Liver (tissue), 3 donors: ENCODE results near the gene TBCCD1.
"Not testable (repeated sequence)": the region's sequence is repeated elsewhere in the genome, so short reads cannot be mapped to it uniquely, and the experiment has no call there.

Experiments used
- CTCF ChIP-seq: fragments of 150-350 bp; IDR thresholded peaks from 2 replicates; pipeline ENCODE4 v1.5.1; 2017; ENCODE audit warnings: improper control_type of control experiment, low read depth, low read length; ENCODE audit not compliant: missing input control
- GABPA ChIP-seq, 2 donors: IDR thresholded peaks in 1 of 2; conservative IDR thresholded peaks in 1 of 2; 2 replicates each; pipeline ENCODE4 v1.6.1; 2016; ENCODE audit warnings: antibody characterized with exemption in 2 of 2, mild to moderate bottlenecking in 1 of 2, moderate library complexity in 1 of 2
- HNF4G ChIP-seq: IDR thresholded peaks from 2 replicates; pipeline ENCODE4 v1.6.1; 2016; ENCODE audit warnings: antibody characterized with exemption
- REST ChIP-seq: IDR thresholded peaks from 2 replicates; pipeline ENCODE4 v1.6.1; 2016; ENCODE audit warnings: antibody characterized with exemption, mild to moderate bottlenecking
- donor health status: healthy.
- donor health status: healthy.

- not testable (repeated sequence) for TF ChIP-seq REST; GABPA (IDR thresholded peaks at IDR 0.05 in 1 of 2, conservative IDR thresholded peaks at IDR 0.05 in 1 of 2); CTCF; HNF4G
Measured at GRCh38 chr3:186499949-186500348, 67.2 kb downstream of the TBCCD1 start.
